Measurements from ENCODE around the gene CAMTA1. TPM values are rescaled to one million over a fixed set of nuclear protein-coding genes. Genes with fewer than 3 reads are reported as not detected.

Gene CAMTA1
- total RNA-seq, 1 experiment from 2014 or later: 102 TPM

DNA sequence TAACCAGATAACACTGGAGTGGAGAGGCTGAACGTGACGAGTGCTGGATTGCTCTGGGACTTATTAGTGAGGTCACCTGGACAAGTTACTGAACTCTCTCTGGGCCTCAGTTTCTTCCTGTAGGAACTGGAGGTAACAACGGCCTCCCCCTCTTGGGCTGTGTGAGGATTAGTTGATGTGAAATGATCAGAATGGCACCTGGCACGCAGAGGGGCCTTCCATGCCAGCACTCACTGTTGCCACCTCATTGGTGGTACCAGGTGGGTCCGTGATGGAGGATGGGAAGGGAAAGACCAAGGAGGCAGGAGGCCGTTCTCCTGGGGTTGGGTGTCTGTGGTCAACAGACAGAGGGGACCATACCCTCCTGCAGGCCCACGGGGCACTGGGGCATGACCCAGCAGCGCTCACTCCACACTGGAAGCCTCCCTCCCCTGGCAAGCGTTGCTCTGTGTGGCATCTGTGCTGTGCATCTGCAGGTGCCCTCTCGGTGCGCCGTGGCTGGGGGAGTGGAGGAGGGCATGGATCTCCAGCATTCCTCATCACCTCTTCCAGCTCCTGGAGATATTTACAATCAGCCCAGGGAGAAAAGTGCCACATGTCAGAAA lies 636.3 kb downstream of the CAMTA1 start:
- Histone ChIP-seq H3K27me3 (ENCODE audit: control insufficient read depth, insufficient read depth, low read length) (no peaks in the 10 kb centered on the region), H3K36me3 (replicated peaks; ENCODE audit: control insufficient read depth, insufficient read depth, low read length) (no peaks in the 10 kb centered on the region), H3K4me3 (ENCODE audit: insufficient read depth, low read depth, low read length) (no peak overlapping the region)
- no peak for DNase-seq

GRCh38 chr1:7422081-7422480 lies 636.8 kb downstream of the CAMTA1 start:
- no peak for DNase-seq
- H3K27me3 ChIP-seq (ENCODE audit: control insufficient read depth, insufficient read depth, low read length): no peaks in the 10 kb centered on the region
- H3K4me3 ChIP-seq (ENCODE audit: insufficient read depth, low read depth, low read length): no peak overlapping the region
- no peaks in the 10 kb centered on the region for H3K36me3 ChIP-seq (replicated peaks; ENCODE audit: control insufficient read depth, insufficient read depth, low read length)

DNA sequence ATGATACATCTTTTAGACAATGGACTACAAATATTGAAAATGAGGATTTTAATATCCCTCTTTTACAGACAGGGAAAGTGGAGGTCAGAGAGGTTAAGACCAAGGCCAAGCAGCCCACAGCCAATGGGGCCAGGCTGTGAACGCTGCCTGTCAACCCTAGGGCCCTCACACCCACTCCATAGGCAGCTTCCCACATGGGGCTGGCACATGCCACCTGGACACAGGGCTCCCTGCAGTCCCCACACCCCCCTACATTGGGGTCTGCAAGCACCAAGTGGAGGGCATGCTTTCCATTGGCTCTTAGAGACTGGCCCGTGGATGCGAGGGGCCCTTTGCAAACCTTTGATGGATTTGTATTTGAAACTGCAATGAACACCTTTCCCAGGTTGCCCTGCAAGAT lies 637.3 kb downstream of the CAMTA1 start:
- Histone ChIP-seq H3K27me3 (ENCODE audit: control insufficient read depth, insufficient read depth, low read length) (no peaks in the 10 kb centered on the region), H3K36me3 (replicated peaks; ENCODE audit: control insufficient read depth, insufficient read depth, low read length) (no peaks in the 10 kb centered on the region), H3K4me3 (ENCODE audit: insufficient read depth, low read depth, low read length) (no peak overlapping the region)
- no peak for DNase-seq

GRCh38 chr1:7422966-7423365 lies 637.7 kb downstream of the CAMTA1 start:
- no peaks in the 10 kb centered on the region for H3K36me3 ChIP-seq (replicated peaks; ENCODE audit: control insufficient read depth, insufficient read depth, low read length)
- H3K4me3 ChIP-seq (ENCODE audit: insufficient read depth, low read depth, low read length): no peak overlapping the region
- no peak for DNase-seq
- H3K27me3 ChIP-seq (ENCODE audit: control insufficient read depth, insufficient read depth, low read length): no peaks in the 10 kb centered on the region

GRCh38 chr1:7424352-7424890 lies 639.2 kb downstream of the CAMTA1 start:
- DNase-seq: no peak
- H3K36me3 ChIP-seq (replicated peaks; ENCODE audit: control insufficient read depth, insufficient read depth, low read length): no peaks in the 10 kb centered on the region
- H3K4me3 ChIP-seq (ENCODE audit: insufficient read depth, low read depth, low read length): no peak overlapping the region
- H3K27me3 ChIP-seq (ENCODE audit: control insufficient read depth, insufficient read depth, low read length): no peaks in the 10 kb centered on the region

DNA sequence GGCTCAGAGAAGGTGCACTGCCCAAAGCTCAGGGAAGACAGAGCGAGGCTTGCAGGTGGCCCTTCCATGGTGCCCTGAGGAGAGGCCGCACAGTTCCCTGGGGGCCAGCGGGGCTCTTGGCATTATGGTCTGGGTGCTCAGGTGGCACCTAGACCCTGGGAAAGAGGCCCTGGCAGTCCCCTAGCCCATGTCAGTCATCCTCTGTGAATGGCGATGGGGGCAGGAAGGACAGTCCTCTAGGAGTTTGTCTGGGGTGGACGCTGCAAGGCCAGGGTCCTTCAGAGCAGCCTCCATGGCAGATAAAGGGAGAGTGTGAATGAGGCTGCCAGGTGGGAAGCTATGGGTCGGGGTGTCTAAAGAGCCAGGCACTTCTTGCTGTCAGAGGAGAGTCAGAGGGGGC lies 640.0 kb downstream of the CAMTA1 start:
- H3K36me3 ChIP-seq (replicated peaks; ENCODE audit: control insufficient read depth, insufficient read depth, low read length): no peaks in the 10 kb centered on the region
- no peak overlapping the region for H3K4me3 ChIP-seq (ENCODE audit: insufficient read depth, low read depth, low read length)
- no peaks in the 10 kb centered on the region for H3K27me3 ChIP-seq (ENCODE audit: control insufficient read depth, insufficient read depth, low read length)
- no peak for DNase-seq

DNA sequence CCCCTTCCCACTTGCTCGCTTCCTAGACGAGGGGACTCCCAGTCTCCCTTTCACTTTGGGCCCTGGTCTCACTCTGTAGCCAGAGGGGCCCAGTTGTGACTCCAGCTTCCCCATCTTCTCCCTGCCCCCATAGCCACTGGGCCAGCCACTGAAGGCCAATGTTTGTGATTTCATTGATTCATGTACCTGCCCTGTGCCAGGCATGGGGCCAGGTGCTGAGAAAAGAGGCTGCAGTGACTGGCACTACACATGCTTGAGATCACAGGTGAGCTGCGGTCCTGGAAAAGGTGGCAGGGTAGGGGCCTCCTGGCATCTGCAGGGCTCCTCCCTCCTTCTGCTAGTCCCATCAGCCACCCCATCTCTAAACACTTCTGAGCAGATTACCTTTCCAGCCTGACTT lies 640.5 kb downstream of the CAMTA1 start:
- Histone ChIP-seq H3K27me3 (ENCODE audit: control insufficient read depth, insufficient read depth, low read length) (no peaks in the 10 kb centered on the region), H3K36me3 (replicated peaks; ENCODE audit: control insufficient read depth, insufficient read depth, low read length) (no peaks in the 10 kb centered on the region), H3K4me3 (ENCODE audit: insufficient read depth, low read depth, low read length) (no peak overlapping the region)
- no peak for DNase-seq

DNA sequence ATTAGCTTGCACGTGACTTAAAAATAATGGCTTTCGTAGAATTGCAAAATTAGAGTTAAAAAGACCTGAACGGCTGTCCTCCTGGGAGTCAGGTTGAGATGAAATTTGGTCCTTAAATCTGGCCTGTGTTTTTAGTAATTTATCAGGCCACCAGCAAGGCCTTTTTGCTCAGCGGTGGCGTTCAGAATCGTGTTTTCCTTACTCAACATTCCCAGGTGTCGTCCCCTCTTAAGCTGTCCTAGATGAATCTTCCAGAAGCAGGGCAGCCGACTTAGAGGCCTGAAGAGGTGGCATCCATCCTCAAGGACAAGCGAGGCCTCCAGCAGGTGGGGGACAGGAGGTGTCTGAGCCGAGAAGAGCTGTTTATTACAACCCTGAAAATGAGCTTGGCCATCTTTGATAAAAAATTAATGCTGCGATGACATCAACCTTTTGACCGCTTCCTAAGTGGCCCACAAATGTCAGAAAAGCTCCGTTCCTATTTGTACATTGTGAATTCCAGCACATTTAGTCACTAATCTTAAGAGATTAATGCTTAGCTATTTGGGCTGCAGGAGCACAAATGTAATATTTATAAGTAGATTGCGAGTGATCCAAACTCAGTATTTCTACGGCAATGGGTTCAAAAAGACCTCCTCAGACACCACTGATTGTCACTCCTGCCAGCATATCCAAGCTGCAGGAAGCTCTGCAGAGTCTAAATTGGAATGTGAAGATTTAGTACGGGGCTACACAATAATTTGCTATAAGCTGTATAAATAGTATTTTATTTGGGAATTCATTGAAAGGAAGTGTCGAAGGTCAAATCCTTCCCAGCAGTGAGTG lies 641.7 kb downstream of the CAMTA1 start:
- H3K27me3 ChIP-seq (ENCODE audit: control insufficient read depth, insufficient read depth, low read length): no peaks in the 10 kb centered on the region
- no peak for DNase-seq

DNA sequence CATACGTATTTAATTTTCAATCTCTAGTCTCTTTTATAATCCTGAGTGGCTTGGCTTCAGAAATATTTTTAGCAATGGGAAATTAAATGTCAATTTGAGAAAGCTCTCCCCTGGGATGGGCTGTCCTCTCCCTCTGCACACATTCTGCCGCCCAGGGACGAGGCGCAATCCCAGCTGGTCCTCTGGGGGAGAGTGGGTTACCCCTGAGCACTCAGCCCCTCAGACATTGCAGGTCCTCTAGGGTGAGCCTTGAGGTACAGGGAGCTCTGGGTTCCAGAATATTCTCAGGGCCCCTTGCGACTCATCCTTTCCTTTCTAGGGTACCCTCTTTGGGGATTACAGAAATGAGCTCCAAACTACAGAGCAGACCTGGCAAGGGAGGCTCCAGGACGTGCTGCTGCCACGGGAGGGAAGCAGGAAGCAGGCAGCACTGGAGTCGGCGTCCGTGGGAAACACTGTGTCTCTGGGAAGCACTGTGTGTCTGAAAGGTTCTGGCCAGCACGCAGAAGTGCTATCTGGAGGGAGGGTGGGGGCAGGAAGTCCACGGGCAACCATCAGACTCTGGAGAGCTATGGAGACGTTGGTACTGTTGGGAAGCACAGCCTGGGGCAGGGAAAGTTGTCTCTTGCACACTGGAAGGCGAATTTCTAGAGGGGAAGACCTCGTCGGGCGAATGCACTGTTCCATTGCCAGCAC lies 642.5 kb downstream of the CAMTA1 start:
- DNase-seq: no peak
- H3K4me3 ChIP-seq (ENCODE audit: insufficient read depth, low read depth, low read length): no peak overlapping the region
- H3K36me3 ChIP-seq (replicated peaks; ENCODE audit: control insufficient read depth, insufficient read depth, low read length): no peaks in the 10 kb centered on the region
- no peaks in the 10 kb centered on the region for H3K27me3 ChIP-seq (ENCODE audit: control insufficient read depth, insufficient read depth, low read length)

More for the DNA sequence above, 641.7 kb downstream of the CAMTA1 start:
- no peak overlapping the region for H3K4me3 ChIP-seq (ENCODE audit: insufficient read depth, low read depth, low read length)
- H3K36me3 ChIP-seq (replicated peaks; ENCODE audit: control insufficient read depth, insufficient read depth, low read length): no peaks in the 10 kb centered on the region

- DNase-seq: no peak
- H3K4me3 ChIP-seq (ENCODE audit: insufficient read depth, low read depth, low read length): no peak overlapping the region
- H3K27me3 ChIP-seq (ENCODE audit: control insufficient read depth, insufficient read depth, low read length): no peaks in the 10 kb centered on the region
- no peaks in the 10 kb centered on the region for H3K36me3 ChIP-seq (replicated peaks; ENCODE audit: control insufficient read depth, insufficient read depth, low read length)
Observed at GRCh38 chr1:7429290-7429689, 644.0 kb downstream of the CAMTA1 start.

DNA sequence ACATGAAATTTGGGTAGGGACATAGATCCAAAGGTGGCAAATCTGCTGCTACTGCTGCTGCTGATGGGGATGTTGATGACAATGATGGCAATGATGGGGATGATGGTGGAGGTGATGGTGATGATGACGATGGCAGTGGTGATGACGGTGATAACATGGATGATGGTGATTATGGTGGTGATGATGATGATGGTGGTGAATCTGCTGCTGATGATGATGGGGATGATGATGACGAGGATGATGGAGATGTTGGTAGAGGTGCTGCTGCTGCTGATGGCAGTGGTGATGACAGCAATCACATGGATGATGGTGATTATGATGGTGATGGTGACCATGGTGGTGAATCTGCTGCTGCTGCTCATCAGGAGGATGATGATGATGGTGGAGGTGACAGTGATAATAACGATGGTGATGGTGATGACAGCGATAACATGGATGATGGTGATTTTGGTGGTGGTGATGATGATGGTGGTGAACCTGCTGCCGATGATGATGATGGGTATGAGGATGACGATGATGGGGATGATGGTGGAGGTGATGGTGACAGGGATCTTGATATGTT lies 644.9 kb downstream of the CAMTA1 start:
- no peaks in the 10 kb centered on the region for H3K27me3 ChIP-seq (ENCODE audit: control insufficient read depth, insufficient read depth, low read length)
- H3K36me3 ChIP-seq (replicated peaks; ENCODE audit: control insufficient read depth, insufficient read depth, low read length): no peaks in the 10 kb centered on the region
- DNase-seq: no peak
- no peak overlapping the region for H3K4me3 ChIP-seq (ENCODE audit: insufficient read depth, low read depth, low read length)

DNA sequence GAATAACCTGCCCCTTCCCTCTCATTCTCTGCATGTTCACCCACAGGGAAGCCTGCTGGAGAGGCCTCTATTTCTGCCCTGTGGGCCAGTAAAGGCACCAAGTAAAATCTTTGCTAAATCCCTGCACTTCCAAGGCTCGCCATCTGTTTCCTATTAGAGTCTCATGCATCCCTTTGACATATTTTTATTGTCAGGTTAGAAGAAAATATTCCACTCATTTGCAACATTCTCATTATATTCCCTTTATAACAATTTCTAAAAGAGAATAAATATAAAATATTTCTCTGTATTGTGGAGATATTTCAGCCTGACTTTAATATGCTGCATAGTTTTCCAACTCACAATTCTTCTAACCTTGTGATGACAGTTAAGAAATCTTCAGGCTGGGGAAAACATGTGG lies 645.4 kb downstream of the CAMTA1 start:
- Histone ChIP-seq H3K27me3 (ENCODE audit: control insufficient read depth, insufficient read depth, low read length) (no peaks in the 10 kb centered on the region), H3K36me3 (replicated peaks; ENCODE audit: control insufficient read depth, insufficient read depth, low read length) (no peaks in the 10 kb centered on the region), H3K4me3 (ENCODE audit: insufficient read depth, low read depth, low read length) (no peak overlapping the region)
- no peak for DNase-seq

DNA sequence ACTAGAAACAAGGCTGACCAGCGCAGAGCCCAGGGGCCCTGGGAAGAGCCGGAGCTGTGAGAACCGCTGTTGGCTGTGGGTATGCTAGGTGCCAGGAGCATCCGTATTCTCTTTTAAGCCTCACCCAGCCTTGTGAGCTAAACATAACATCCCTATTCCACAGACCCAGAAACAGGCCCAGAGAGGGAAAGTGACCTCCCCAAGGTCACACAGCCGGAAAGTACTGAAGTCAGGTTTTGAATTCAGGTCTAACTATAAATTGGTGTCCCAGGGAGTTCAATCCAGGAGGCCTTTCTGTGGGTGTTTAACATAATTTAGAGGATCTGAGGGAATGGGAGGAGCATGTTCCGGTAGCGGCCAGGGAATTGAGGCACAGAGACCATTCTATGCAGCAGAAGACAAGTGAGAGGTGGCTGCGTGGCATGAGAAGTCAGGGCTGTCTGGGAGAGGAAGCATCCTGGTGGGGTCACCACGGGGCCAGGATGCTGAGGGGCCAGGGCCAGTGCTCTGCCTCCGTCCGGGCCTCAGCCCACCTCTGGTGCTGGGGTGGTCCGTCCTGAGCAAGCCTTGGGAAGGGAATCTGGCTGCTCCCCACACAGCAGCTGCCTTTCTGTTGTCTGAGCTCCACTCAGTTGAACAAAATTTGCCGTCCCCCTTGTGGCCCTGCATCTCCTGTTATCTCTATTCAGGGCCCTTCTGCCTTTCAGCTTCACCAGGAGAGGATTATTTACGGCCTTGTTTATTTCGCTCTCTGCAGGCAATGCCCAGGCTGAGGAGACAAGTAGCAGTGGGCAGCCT lies 647.0 kb downstream of the CAMTA1 start:
- no peak for DNase-seq
- no peaks in the 10 kb centered on the region for H3K36me3 ChIP-seq (replicated peaks; ENCODE audit: control insufficient read depth, insufficient read depth, low read length)
- H3K27me3 ChIP-seq (ENCODE audit: control insufficient read depth, insufficient read depth, low read length): no peaks in the 10 kb centered on the region
- H3K4me3 ChIP-seq (ENCODE audit: insufficient read depth, low read depth, low read length): no peak overlapping the region

GRCh38 chr1:7432900-7433380 lies 647.7 kb downstream of the CAMTA1 start:
- Histone ChIP-seq H3K36me3 (replicated peaks; ENCODE audit: control insufficient read depth, insufficient read depth, low read length) (no peaks in the 10 kb centered on the region), H3K27me3 (ENCODE audit: control insufficient read depth, insufficient read depth, low read length) (no peaks in the 10 kb centered on the region), H3K4me3 (ENCODE audit: insufficient read depth, low read depth, low read length) (no peak overlapping the region)
- no peak for DNase-seq
